SK-N-SH (cell line): ENCODE measurements around the gene EXOC6B. TPM values are rescaled to one million over a fixed set of nuclear protein-coding genes. Genes with fewer than 3 reads are reported as not detected.

ENCODE experiments used
- CTCF ChIA-PET: fragments of 300-600, 350-600 bp; formaldehyde crosslinking; extraction: SDS; loops from one replicate; lab custom pipeline; 2021; lab: Yijun Ruan, JAX
- POLR2A ChIA-PET: fragments of 350-600 bp; sonication (Branson Sonifier 250); formaldehyde crosslinking; extraction: SDS; loops from one replicate; lab custom pipeline; 2020; ENCODE audit warnings: antibody characterized with exemption, inconsistent platforms; lab: Yijun Ruan, JAX
- DNase-seq: peaks from one replicate; pipeline ENCODE4 v3.0.0; 2012
- H2AFZ ChIP-seq: fragments of 200-600 bp; sonication (generic); 2 replicates; pipeline ENCODE4 v1.8.1; 2016; ENCODE audit warnings: antibody characterized with exemption, mild to moderate bottlenecking, low read depth
- H3F3A ChIP-seq: fragments of 200-600 bp; sonication (generic); replicated peaks from 2 replicates; pipeline ENCODE3; 2016; ENCODE audit warnings: antibody characterized with exemption, mild to moderate bottlenecking; ENCODE audit not compliant: insufficient read depth
- H3K27ac ChIP-seq, 2 experiments: fragments of 200-500 bp in 1 of 2; fragments of 200-600 bp in 1 of 2; sonication (Bioruptor generic) in 1 of 2; sonication (generic), shearing (Covaris generic) in 1 of 2; 2 replicates each; pipeline versions ENCODE4 v1.5.1 to v1.6.1; 2014 to 2016; ENCODE audit warnings: low read depth in 2 of 2, inconsistent platforms in 1 of 2, low read length in 1 of 2, mild to moderate bottlenecking in 1 of 2, mixed read lengths in 1 of 2
- H3K27me3 ChIP-seq: fragments of 200-600 bp; sonication (generic), shearing (Covaris generic); 2 replicates; pipeline ENCODE4 v1.6.1; 2016; ENCODE audit warnings: mixed run types; ENCODE audit not compliant: insufficient read depth
- H3K36me3 ChIP-seq, 2 experiments: fragments of 200-500 bp in 1 of 2; fragments of 200-600 bp in 1 of 2; sonication (Bioruptor generic) in 1 of 2; sonication (generic) in 1 of 2; replicated peaks in 1 of 2; 2 replicates each; pipeline versions ENCODE3 to v1.5.1; 2014 to 2016; ENCODE audit warnings: low read length in 1 of 2, mild to moderate bottlenecking in 1 of 2; ENCODE audit not compliant: insufficient read depth in 2 of 2, control insufficient read depth in 1 of 2
- H3K4me1 ChIP-seq, 2 experiments: fragments of 200-500 bp in 1 of 2; fragments of 200-600 bp in 1 of 2; sonication (Bioruptor generic) in 1 of 2; sonication (generic), shearing (Covaris generic) in 1 of 2; 2 replicates each; pipeline versions ENCODE4 v1.5.1 to v1.6.1; 2014 to 2016; ENCODE audit warnings: low read depth in 1 of 2, low read length in 1 of 2, mixed run types in 1 of 2; ENCODE audit not compliant: insufficient read depth in 2 of 2, control insufficient read depth in 1 of 2
- H3K4me2 ChIP-seq: fragments of 200-600 bp; sonication (generic), shearing (Covaris generic); 2 replicates; pipeline ENCODE4 v1.6.1; 2017; ENCODE audit warnings: mixed run types
- H3K4me3 ChIP-seq, 2 experiments: fragments of 200-500 bp in 1 of 2; fragments of 200-600 bp in 1 of 2; sonication (Bioruptor generic) in 1 of 2; sonication (generic), shearing (Covaris generic) in 1 of 2; 2 replicates each; pipeline versions ENCODE4 v1.5.1 to v1.8.1; 2014 to 2016; ENCODE audit warnings: low read depth in 2 of 2, inconsistent platforms in 1 of 2, low read length in 1 of 2, mild to moderate bottlenecking in 1 of 2, mixed read lengths in 1 of 2, moderate library complexity in 1 of 2
- H3K79me2 ChIP-seq: fragments of 200-600 bp; sonication (generic); 2 replicates; pipeline ENCODE4 v1.8.1; 2017; ENCODE audit warnings: mild to moderate bottlenecking; ENCODE audit not compliant: insufficient read depth
- H3K9ac ChIP-seq: fragments of 200-600 bp; sonication (generic); 2 replicates; pipeline ENCODE4 v1.6.1; 2017; ENCODE audit warnings: mixed run types
- H3K9me2 ChIP-seq: fragments of 200-600 bp; sonication (generic); 2 replicates; pipeline ENCODE4 v1.6.1; 2017; ENCODE audit warnings: mixed run types
- H3K9me3 ChIP-seq: fragments of 200-600 bp; sonication (generic); 2 replicates; pipeline ENCODE4 v1.6.1; 2017; ENCODE audit warnings: mixed run types, mild to moderate bottlenecking, moderate library complexity
- H4K20me1 ChIP-seq: fragments of 200-600 bp; sonication (generic); 2 replicates; pipeline ENCODE4 v1.6.1; 2017; ENCODE audit warnings: mild to moderate bottlenecking, mixed run types; ENCODE audit not compliant: insufficient read depth
- CTCF ChIP-seq: fragments of 200-600 bp; sonication (generic); IDR thresholded peaks from 2 replicates; pipeline ENCODE4 v1.6.1; 2017; ENCODE audit warnings: antibody characterized with exemption, mild to moderate bottlenecking, moderate library complexity
- EP300 ChIP-seq, 2 experiments: IDR thresholded peaks; 2 replicates each; pipeline versions ENCODE4 v1.4.0 to v1.6.1; 2012; ENCODE audit warnings: borderline replicate concordance in 1 of 2, low read depth in 1 of 2, low read length in 1 of 2
- FOSL2 ChIP-seq: IDR thresholded peaks from 2 replicates; pipeline ENCODE4 v1.4.0; 2012; ENCODE audit warnings: low read depth, mild to moderate bottlenecking, moderate library complexity, borderline replicate concordance
- FOXM1 ChIP-seq: IDR thresholded peaks from 2 replicates; pipeline ENCODE4 v1.4.0; 2012; ENCODE audit warnings: low read depth, mild to moderate bottlenecking
- MEF2A ChIP-seq: IDR thresholded peaks from 2 replicates; pipeline ENCODE4 v1.4.0; 2012; ENCODE audit warnings: low read depth, borderline replicate concordance
- MXI1 ChIP-seq: IDR thresholded peaks from 2 replicates; pipeline ENCODE4 v1.6.1; 2012; ENCODE audit warnings: mild to moderate bottlenecking, low read depth, low read length, improper control_type of control experiment
- NFIC ChIP-seq: IDR thresholded peaks from 2 replicates; pipeline ENCODE4 v1.4.0; 2012; ENCODE audit warnings: borderline replicate concordance
- PBX3 ChIP-seq: IDR thresholded peaks from 2 replicates; pipeline ENCODE4; 2012
- RCOR1 ChIP-seq: fragments of 150-350 bp; IDR thresholded peaks from 2 replicates; pipeline ENCODE4 v1.6.1; 2017; ENCODE audit warnings: antibody characterized with exemption, low read length
- REST ChIP-seq: IDR thresholded peaks from 2 replicates; pipeline ENCODE4 v1.6.1; 2012; ENCODE audit warnings: mild to moderate bottlenecking, low read depth, low read length, moderate library complexity
- RXRA ChIP-seq: IDR thresholded peaks from 2 replicates; pipeline ENCODE4 v1.4.0; 2012; ENCODE audit warnings: low read depth, mild to moderate bottlenecking, borderline replicate concordance
- SMC3 ChIP-seq: IDR thresholded peaks from 2 replicates; pipeline ENCODE4 v1.6.1; 2012; ENCODE audit warnings: low read depth, low read length, improper control_type of control experiment
- TCF12 ChIP-seq: IDR thresholded peaks from 2 replicates; pipeline ENCODE4 v1.4.0; 2012
- TEAD4 ChIP-seq: IDR thresholded peaks from 2 replicates; pipeline ENCODE4 v1.4.0; 2012; ENCODE audit warnings: mild to moderate bottlenecking, borderline replicate concordance; ENCODE audit not compliant: insufficient read depth
- USF1 ChIP-seq: IDR thresholded peaks from 2 replicates; pipeline ENCODE4 v1.4.0; 2012; ENCODE audit warnings: low read depth, borderline replicate concordance
- YY1 ChIP-seq: IDR thresholded peaks from 2 replicates; pipeline ENCODE4 v1.4.0; 2012; ENCODE audit warnings: low read depth, mild to moderate bottlenecking
- ZBTB33 ChIP-seq: IDR thresholded peaks from 2 replicates; pipeline ENCODE4 v1.4.0; 2012; ENCODE audit warnings: low read depth, borderline replicate concordance
- WGBS: methylation state at CpG from one replicate; pipeline ENCODE4 v1.1.6; 2017; ENCODE audit warnings: low lambda C conversion rate; 5-methylcytosine and 5-hydroxymethylcytosine counted together
- polyA plus RNA-seq, 3 experiments: library from polyadenylated mRNA; depleted of rRNA; stranded (reverse); fragments of >200 nt; gene quantifications; 2 replicates each; pipeline ENCODE4 v1.2.3, GENCODE V29; 2012

EXOC6B gene
- polyA plus RNA-seq, 1 of the 3 experiments (the other 2 are of a cell fraction): 7.4 TPM

- TF ChIP-seq FOSL2 (no peak), YY1 (no peak)
Measured at GRCh38 chr2:72211350-72211749, 614.5 kb downstream of the EXOC6B start (continued).

- no peaks in the 10 kb centered on the region for H3K9me3 ChIP-seq
- CTCF ChIA-PET: interaction anchor here (1.0 kb wide), 1 partner anchor 24 kb away, joined by 3 read pairs; no protein-coding TSS in a partner anchor
- 71% methylated on average over 2 of the region's 2 CpGs for WGBS
- no peaks in the 10 kb centered on the region for H3K9me2 ChIP-seq
- no peaks in the 10 kb centered on the region for H3K79me2 ChIP-seq
- H3K4me2 ChIP-seq: no peak overlapping the region
- H3K9ac ChIP-seq: no peak overlapping the region
- no peaks in the 10 kb centered on the region for H4K20me1 ChIP-seq
- H3K27ac ChIP-seq: no peak overlapping the region
- peaks cover 7 to 8% of the 10 kb centered on the region in 2 experiments; a peak in 3 of 4 replicates for H3K4me1 ChIP-seq
- POLR2A ChIA-PET: no interaction called here
- no peak overlapping the region for H3K4me3 ChIP-seq
- DNase-seq: no peak
- no peak overlapping the region for H2AFZ ChIP-seq
- TF ChIP-seq USF1 (no peak), TEAD4 (no peak), RCOR1 (no peak), CTCF (no peak), TCF12 (no peak), SMC3 (no peak)
- peaks cover 5% of the 10 kb centered on the region for H3F3A ChIP-seq
- no peaks in the 10 kb centered on the region for H3K36me3 ChIP-seq
- H3K27me3 ChIP-seq: no peaks in the 10 kb centered on the region
Measured at GRCh38 chr2:72210470-72210869, 615.4 kb downstream of the EXOC6B start.

- H3K4me1 ChIP-seq: peaks cover 0 to 23% of the 10 kb centered on the region in 2 experiments; a peak in 2 of 4 replicates
- no peaks in the 10 kb centered on the region for H4K20me1 ChIP-seq
- H3K9me3 ChIP-seq: no peaks in the 10 kb centered on the region
- H3K4me2 ChIP-seq: no peak overlapping the region
- 95% methylated on average over 1 of the region's 1 CpG for WGBS
- no peaks in the 10 kb centered on the region for H3K79me2 ChIP-seq
- CTCF ChIA-PET: interaction anchor here (1.6 kb wide), 1 partner anchor 11 kb away, joined by 4 read pairs; no protein-coding TSS in a partner anchor
- no peak overlapping the region for H3K9ac ChIP-seq
- no peaks in the 10 kb centered on the region for H3K36me3 ChIP-seq
- H3K9me2 ChIP-seq: no peaks in the 10 kb centered on the region
- no peak for DNase-seq
- no peak overlapping the region for H3K27ac ChIP-seq
- POLR2A ChIA-PET: no interaction called here
- H3F3A ChIP-seq: no peaks in the 10 kb centered on the region
- no peak overlapping the region for H2AFZ ChIP-seq
- H3K27me3 ChIP-seq: no peaks in the 10 kb centered on the region
- no peak overlapping the region for H3K4me3 ChIP-seq
- TF ChIP-seq REST: no peak
- no peak for TF ChIP-seq PBX3
- TF ChIP-seq EP300 (IDR thresholded peaks at IDR 0.05; ENCODE audit: borderline replicate concordance in 1 of 2, low read depth in 1 of 2, low read length in 1 of 2): no peak
- no peak for TF ChIP-seq TCF12
- no peak for TF ChIP-seq RCOR1
- no peak for TF ChIP-seq MEF2A
- no peak for TF ChIP-seq FOXM1
- no peak for TF ChIP-seq MXI1
- TF ChIP-seq RXRA: no peak
- no peak for TF ChIP-seq NFIC
- no peak for TF ChIP-seq YY1
- TF ChIP-seq ZBTB33: no peak
Measured at GRCh38 chr2:72208225-72208624, 617.6 kb downstream of the EXOC6B start.
